Measurements from ENCODE around the gene IRX2. TPM values are rescaled to one million over a fixed set of nuclear protein-coding genes. Genes with fewer than 3 reads are reported as not detected.

IRX2 gene
- total RNA-seq, 1 donor from 2014 or later: 3.7 TPM

- TF ChIP-seq POLR2A (IDR thresholded peaks at IDR 0.05) (no peak), POLR2AphosphoS5 (IDR thresholded peaks at IDR 0.05; ENCODE audit: insufficient read depth in 1 of 2, low read depth in 1 of 2) (no peak), CTCF (IDR thresholded peaks at IDR 0.05) (no peak)
- Histone ChIP-seq H3K27me3 (no peaks in the 10 kb centered on the region), H3K36me3 (no peaks in the 10 kb centered on the region), H3K4me3 (no peak overlapping the region), H3K9me3 (no peaks in the 10 kb centered on the region), H3K27ac (no peak overlapping the region), H3K4me1 (no peaks in the 10 kb centered on the region)
- DNase-seq (ENCODE audit: extremely low spot score in 2 of 2): no peak
- intact Hi-C loops (cut with DNase I): no loop called here
Measured at GRCh38 chr5:2697041-2697440, 54.4 kb downstream of the IRX2 start.

Data from vagina (tissue), 2 donors.